HS-5 (cell line): ENCODE results near the gene SCUBE1.

Source experiments
- DNase-seq: peaks from one replicate; pipeline ENCODE4 v3.0.0-alpha.2; 2012; ENCODE audit warnings: low read depth

The SCUBE1 gene

DNA sequence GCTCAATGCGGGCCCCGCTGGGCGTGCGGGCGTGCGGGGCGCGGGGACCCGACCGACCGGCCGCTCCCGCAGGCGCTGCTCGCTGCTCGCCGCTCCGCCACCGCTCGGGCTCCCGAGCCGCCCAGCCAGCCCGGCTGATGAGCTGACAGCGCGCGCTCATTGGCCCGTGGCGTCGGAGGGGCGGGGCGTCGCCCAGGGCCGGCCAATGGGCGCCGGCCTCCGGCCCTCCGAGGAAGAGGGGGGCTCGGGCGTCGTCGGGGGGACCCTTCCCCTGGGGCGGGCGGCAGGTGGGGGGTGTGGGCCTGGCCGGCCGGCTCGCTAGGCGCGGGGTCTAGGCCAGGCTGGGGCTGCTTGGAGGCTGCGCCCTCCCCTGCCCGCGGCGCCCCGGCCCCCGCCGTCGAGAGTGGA is at the start of gene SCUBE1:
TSS of gene SCUBE1 (minus strand) at position 111 of the 408 bp plus-strand sequence. CDS start 111 bp downstream, outside the sequence.
- no peak for DNase-seq

DNA sequence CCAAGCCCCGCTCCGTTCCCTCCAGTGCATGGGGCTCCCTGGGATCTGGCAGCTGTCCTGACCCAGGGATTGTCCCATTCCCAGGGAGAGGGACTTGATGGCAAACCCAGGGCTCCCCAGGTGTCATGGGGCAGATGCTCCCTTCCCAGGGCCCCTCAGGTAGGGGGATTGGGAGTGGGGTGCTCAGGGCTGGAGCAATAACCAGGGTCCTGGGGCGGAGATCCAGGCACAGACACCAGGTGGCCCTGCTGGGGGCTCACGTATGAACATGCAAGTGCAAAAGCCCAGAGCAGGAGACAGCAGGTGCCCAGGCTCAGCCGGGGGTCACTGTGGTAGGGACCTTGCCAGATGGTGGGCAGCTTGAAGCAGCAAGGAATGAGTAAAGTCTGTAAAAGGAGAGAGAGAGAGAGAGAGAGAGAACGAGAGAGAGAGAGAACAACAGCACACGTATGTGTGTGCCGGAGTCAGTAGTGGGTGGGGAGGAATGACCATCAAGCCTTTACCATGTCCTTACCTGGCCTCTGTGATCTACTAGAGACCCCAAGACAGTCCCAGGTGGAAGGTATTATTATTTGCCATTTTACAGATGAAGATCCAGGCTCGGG is 49.3 kb upstream of the SCUBE1 start:
- DNase-seq, result no peak

GRCh38 chr22:43391306-43391705 is 48.1 kb upstream of the SCUBE1 start:
- no peak for DNase-seq

- DNase-seq, result no peak
Measured at GRCh38 chr22:43390872-43391271, 47.7 kb upstream of the SCUBE1 start.

DNA sequence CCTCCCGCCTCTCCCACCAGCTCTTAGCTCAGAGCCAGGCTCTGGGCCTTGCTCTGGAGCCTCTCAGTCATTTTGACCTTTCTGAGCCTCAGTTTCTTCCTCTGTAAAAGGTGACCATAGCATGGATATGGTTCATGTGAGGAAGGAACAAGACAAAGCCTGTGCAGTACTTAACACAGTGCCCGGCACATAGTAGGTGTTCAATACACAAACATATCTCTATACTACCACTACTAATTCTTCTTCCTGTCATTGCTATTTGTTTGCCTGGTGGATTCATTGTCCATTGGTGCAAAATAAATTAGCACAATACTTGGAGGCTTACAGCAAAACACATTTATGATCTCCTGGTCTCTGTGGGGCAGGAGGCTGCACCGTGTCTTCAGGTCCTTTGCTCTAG is 47.0 kb upstream of the SCUBE1 start:
- no peak for DNase-seq

DNA sequence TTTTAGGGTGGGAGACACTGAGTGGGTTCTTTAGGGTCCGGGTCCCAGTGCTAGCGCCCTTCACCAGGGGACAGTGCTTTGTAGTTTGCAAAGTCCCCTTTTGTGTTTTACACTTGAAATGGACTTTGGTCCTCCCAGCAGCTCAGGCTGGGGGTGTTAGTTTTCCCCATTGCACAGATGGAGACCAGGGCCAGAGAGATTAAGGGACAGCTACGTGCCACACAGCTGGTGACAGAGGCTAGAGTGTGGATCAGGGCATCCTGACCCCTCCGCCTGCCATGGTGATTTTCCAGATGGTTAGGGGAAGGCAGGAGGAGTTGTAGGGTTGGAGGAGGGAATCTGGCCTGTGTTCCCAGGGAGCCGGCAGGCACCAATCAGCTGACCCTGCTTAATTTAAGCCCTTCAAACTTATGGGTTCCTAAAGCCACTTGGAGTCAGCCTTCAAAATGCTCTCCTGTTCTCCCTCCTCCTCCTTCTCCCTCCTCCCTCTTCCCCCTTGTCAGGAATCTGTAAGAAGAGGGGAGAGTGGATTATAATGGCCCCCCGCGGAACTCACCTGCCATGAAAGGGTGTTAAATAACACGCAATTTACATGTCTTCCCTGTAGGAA is 46.2 kb upstream of the SCUBE1 start:
- no peak for DNase-seq

GRCh38 chr22:43388420-43388851 is 45.3 kb upstream of the SCUBE1 start:
- DNase-seq, result peak; percentile 13

DNA sequence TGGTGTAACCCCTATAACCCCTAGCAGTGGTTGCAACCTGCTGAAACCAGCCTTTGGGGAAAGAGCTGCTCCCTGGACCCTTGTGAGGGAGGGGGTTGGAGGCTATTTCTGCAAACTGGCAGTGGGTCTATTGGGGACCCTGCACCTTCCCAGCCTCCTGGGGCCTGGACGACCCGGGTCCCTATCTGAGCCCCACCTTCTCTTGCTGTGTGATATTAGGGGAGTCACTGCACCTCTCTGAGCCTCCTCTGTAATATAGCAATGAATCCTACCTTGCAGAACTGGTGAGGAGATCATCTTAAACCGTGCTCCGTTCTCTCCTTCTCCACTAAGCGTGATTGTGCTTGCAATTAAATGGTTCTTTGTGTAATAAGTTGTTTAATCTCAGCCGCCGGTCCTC is 44.6 kb upstream of the SCUBE1 start:
- no peak for DNase-seq

DNA sequence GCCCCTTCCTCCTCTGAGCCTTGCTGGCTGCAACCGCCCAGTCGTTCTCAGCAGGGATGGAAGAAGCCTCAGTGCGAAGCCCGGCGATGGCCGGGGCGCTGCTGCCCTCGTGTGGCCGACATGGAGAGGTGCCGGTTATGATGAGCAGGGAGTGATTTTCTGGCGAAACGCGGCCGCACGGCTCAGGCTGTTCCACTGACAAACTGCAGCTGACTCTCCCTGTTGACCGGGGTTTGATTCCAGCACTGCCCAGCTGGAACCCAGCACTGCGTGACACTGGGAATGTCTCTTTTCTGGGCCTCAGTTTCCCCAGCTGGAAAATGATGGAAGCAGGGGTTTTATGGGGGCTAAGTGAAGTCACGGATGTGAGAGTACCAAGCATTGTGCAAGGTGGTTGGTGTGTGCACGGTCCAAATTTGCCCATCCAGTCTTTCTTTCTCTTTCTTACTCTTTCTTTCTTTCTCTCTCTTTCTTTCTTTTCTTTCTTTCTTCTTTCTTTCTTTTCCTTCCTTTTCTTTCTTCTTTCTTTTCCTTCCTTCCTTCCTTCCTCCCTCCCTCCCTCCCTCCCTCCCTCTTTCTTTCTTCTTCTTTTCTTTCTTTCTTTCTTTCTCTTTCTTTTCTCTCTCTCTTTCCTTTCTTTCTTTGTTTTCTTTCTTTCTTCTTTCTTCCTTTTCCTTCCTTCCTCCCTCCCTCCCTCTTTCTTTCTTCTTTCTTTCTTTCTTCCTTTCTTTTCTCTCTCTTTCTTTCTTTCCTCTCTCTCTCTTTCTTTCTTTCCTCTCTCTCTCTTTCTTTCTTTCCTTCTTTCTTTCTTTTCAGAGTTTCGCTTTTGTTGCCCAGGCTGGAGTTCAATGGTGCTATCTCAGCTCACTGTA is 42.8 kb upstream of the SCUBE1 start:
- DNase-seq, result peak; percentile 26

DNA sequence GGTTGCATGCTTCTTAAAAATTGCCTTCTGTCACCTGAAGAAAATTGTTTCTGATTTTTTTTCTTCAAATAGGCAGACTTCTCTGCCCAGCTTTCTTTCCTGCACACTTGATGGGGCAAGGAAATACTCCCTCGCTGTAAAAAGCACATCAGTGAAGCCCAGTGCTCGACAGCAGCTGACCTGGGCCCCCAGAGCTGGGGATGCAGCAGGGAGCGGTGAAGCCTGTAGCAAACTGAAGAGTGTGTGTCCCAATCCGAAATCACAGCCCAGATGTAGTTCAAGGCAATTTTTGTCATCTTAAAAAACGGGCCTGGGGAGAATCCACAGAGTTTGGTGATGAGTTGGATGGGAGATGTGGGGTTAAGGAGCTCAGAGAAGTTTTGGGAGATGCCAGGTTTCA is 41.7 kb upstream of the SCUBE1 start:
- no peak for DNase-seq

- DNase-seq, result no peak
Measured at GRCh38 chr22:43381693-43382092, 38.5 kb upstream of the SCUBE1 start.

GRCh38 chr22:43377896-43378704 is 34.9 kb upstream of the SCUBE1 start:
- DNase-seq, result no peak

GRCh38 chr22:43377548-43377895 is 34.4 kb upstream of the SCUBE1 start:
- no peak for DNase-seq

DNA sequence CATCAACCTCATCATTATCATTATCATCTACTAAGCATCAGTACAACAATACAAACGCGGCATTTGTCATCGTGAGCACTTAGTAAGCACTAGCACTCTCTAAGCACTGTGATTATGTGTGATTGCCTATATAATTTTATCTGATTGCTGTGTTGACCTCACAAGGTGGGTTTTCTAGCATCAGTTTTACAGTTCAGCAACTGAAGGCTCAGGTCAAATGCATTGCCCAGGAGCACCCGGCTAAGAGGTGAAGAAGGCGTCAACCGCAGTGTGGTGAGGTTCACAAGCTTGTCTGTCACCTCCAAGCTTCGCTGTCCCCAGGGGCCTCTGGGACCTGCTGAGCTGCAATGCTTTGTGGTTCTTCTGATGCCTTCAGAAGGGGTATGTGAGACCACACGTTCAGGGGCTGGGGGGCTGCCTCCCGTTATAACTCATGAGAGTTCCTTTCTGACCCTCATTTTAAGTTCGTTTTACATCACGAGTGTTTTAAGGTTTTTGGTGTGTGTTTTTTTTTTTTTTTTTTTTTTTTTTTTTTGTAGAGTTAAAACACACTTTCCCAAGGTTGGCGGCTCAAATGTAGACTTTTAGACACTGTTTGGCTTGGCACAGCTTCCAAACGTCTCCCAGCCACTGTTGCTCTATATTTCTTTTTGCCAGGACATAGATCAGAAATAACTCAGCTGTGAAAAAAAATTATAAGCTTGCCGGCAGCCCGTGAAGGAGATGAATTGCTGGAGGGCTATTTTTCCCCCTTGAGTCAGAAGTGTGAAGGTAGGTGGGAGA is 33.8 kb upstream of the SCUBE1 start:
- DNase-seq, result no peak

DNA sequence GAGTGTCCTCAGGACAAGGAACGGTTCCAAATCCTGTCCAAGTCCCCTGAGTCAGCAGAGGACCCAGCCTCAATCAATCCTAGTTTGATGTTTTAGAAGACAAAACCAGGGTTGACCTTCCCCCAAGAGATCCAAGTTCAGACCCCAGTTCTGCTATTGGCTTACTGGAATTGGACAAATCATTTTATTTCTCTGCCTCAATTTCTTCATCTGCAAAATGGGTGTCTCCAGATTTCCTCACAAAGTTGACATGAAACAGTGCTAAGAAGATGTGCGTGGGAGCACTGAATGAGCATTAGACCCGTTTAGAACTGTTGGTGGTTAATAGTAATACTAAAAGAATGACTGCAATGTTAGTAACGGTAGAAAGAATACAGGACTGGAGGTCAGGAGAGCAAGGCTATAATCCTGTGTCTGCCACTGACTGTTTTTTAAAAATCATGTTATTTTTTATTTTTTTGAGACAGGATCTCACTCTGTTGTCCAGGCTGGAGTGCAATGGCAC is 32.8 kb upstream of the SCUBE1 start:
- DNase-seq, result peak; percentile 3

- no peak for DNase-seq
Measured at GRCh38 chr22:43370036-43370435, 26.9 kb upstream of the SCUBE1 start.

GRCh38 chr22:43365715-43366440 is 22.7 kb upstream of the SCUBE1 start:
- no peak for DNase-seq

- no peak for DNase-seq
Measured at GRCh38 chr22:43364169-43364435, 20.9 kb upstream of the SCUBE1 start.

DNA sequence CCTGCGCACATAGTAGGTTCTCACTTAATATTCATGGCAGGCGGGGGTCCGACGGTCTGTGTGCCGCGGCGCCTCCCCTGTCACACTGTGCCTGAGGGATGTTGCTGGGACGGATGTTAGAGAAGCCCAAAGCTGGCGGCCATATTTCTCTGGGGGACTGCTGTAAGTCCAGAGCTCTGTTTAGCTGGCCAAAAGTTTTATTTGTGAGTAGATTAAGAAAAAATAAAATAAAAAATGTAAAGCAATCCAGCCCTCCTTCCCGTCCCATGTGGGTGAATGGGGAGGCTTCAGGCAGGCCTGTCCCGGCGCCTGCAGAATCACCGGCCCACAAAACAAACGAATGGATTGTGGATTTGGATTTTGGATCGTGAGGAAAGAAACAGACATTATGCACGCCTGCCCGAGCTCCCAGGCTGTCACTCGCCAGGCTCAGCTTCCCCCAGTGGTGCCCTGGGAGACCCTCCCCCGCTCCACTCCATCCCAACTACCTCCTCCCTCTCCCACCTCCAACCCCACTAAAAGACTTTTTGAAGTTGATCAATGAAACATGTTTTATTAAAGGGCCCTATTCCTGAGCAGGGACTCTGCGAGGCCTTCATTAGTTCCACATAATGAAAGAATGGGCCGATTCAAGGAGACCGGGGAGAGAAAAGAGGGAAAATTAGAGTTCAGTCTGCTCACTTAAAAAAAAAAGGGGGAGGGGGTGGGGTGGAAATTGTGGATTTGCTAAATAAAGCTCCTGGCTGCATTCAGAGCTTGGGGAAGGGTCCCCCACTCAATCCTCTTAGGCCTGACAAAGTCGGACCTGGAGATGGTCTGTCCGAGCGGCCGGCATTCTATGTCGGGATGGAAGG is 20.4 kb upstream of the SCUBE1 start:
- no peak for DNase-seq

DNA sequence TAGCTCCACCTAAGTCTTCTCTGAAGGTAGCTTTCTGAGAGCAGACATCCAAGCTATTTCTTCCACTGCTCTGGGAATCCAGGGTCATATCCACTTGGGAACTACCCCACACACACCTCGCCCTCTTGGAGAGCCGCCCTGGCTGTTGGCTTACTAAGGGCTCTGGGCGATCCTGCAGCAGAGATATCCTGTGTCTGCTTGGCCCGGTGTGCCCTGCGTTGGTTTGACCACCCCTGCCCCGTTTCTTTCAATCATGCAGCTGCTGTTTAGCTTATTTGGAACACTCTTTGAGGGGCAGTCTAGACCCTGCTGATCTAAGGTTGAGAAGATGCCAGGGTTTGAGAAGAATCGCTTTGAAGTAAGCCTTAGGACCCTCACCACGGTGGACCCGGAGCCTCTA is 17.4 kb upstream of the SCUBE1 start:
- no peak for DNase-seq
